HepG2 (cell line): ENCODE results near the gene RCBTB1. TPM values are rescaled to one million over a fixed set of nuclear protein-coding genes. Genes with fewer than 3 reads are reported as not detected.
"Not testable (repeated sequence)": the region's sequence is repeated elsewhere in the genome, so short reads cannot be mapped to it uniquely, and the experiment has no call there.

Source experiments
- ATAC-seq: fragments of 200-7000 bp; cut with Tn5 transposase; 3 replicates; pipeline ENCODE4 v1.9.1; 2020; ENCODE audit warnings: mild to moderate bottlenecking, moderate library complexity
- BruUV-seq: library from RNA; stranded (reverse); fragments of 400-500 nt; replicated peaks from 2 replicates; lab custom pipeline; 2021; lab: Mats Ljungman, UMichigan
- CTCF ChIA-PET: fragments of 300-600 bp; formaldehyde crosslinking; extraction: SDS; loops from one replicate; lab custom pipeline; 2021; ENCODE audit warnings: low total read pairs, inconsistent platforms, low intra/inter-chr PET ratio; lab: Yijun Ruan, JAX
- POLR2A ChIA-PET: fragments of 350-600 bp; sonication (Branson Sonifier 250); formaldehyde crosslinking; loops from one replicate; lab custom pipeline; 2020; ENCODE audit warnings: antibody characterized with exemption, inconsistent platforms; lab: Yijun Ruan, JAX
- DNase-seq: peaks from one replicate; pipeline ENCODE4 v3.0.0-alpha.2; 2015; ENCODE audit warnings: low spot score
- FAIRE-seq: peaks from 3 replicates; lab custom pipeline; 2011; peaks lifted over from hg19 to GRCh38; lab: Jason Lieb, UNC
- H2AFZ ChIP-seq: one replicate; pipeline ENCODE4 v1.6.1; 2011; ENCODE audit warnings: low read length, inconsistent platforms
- H3K27ac ChIP-seq: fragments of 300-600 bp; 3 replicates; pipeline ENCODE4 v1.8.0; 2011; ENCODE audit warnings: mixed run types, mild to moderate bottlenecking, mixed read lengths, low read length, inconsistent platforms; ENCODE audit not compliant: insufficient read depth; ENCODE audit errors: extremely low read length
- H3K27me3 ChIP-seq, 2 experiments: fragments of 200-600 bp in 1 of 2; 2 replicates in 1 of 2; 3 replicates in 1 of 2; pipeline versions ENCODE4 v1.6.0 to v1.8.0; 2011; ENCODE audit warnings: low read length in 2 of 2, mild to moderate bottlenecking in 2 of 2, moderate library complexity in 2 of 2, inconsistent platforms in 1 of 2; ENCODE audit not compliant: insufficient read depth in 2 of 2, control insufficient read depth in 1 of 2
- H3K36me3 ChIP-seq, 2 experiments: fragments of 200-600 bp in 1 of 2; replicated peaks in 1 of 2; 2 replicates in 1 of 2; 3 replicates in 1 of 2; pipeline versions ENCODE4 v1.5.1 to v1.8.0; 2011; ENCODE audit warnings: low read length in 2 of 2, inconsistent platforms in 1 of 2; ENCODE audit not compliant: insufficient read depth in 2 of 2, control insufficient read depth in 1 of 2
- H3K4me1 ChIP-seq: 2 replicates; pipeline ENCODE4 v1.5.1; 2012; ENCODE audit warnings: low read length, inconsistent platforms; ENCODE audit not compliant: insufficient read depth
- H3K4me2 ChIP-seq: 2 replicates; pipeline ENCODE4 v1.6.0; 2011; ENCODE audit warnings: low read depth, low read length, inconsistent platforms
- H3K4me3 ChIP-seq, 3 experiments: fragments of 200-600 bp in 1 of 3; sonication (generic), shearing (Covaris generic) in 1 of 3; replicated peaks in 1 of 3; 2 replicates each; pipeline ENCODE4 v1.5.1; 2011 to 2016; ENCODE audit warnings: low read length in 3 of 3, inconsistent platforms in 2 of 3, low read depth in 2 of 3, mild to moderate bottlenecking in 2 of 3, control low read depth in 1 of 3, mixed read lengths in 1 of 3; ENCODE audit not compliant: insufficient read depth in 1 of 3
- H3K79me2 ChIP-seq: one replicate; pipeline ENCODE4 v1.6.1; 2011; ENCODE audit warnings: low read length, inconsistent platforms; ENCODE audit not compliant: insufficient read depth
- H3K9ac ChIP-seq: 2 replicates; pipeline ENCODE4 v1.6.0; 2011; ENCODE audit warnings: mild to moderate bottlenecking, low read depth, low read length, inconsistent platforms; ENCODE audit not compliant: insufficient read depth
- H3K9me3 ChIP-seq: 2 replicates; pipeline ENCODE4 v1.5.1; 2012; ENCODE audit warnings: mild to moderate bottlenecking, low read length
- H4K20me1 ChIP-seq: 2 replicates; pipeline ENCODE4 v1.6.0; 2011; ENCODE audit warnings: inconsistent platforms, mild to moderate bottlenecking, low read length, moderate library complexity; ENCODE audit not compliant: insufficient read depth
- ETS1 ChIP-seq: sonication (generic); formaldehyde crosslinking; IDR thresholded peaks from 2 replicates; pipeline ENCODE4 v1.4.0; 2020; ENCODE audit warnings: missing genetic modification reagents
- HNRNPL ChIP-seq: fragments of 200-400 bp; formaldehyde crosslinking; IDR thresholded peaks from 2 replicates; pipeline ENCODE4 v1.6.1; 2017; ENCODE audit warnings: mild to moderate bottlenecking, low read depth, low read length
- MED8 ChIP-seq: sonication (generic); formaldehyde crosslinking; IDR thresholded peaks from 2 replicates; pipeline ENCODE4 v1.8.1; 2023; ENCODE audit warnings: mild to moderate bottlenecking, missing genetic modification reagents; ENCODE audit not compliant: insufficient replicate concordance
- THAP11 ChIP-seq: IDR thresholded peaks from 2 replicates; pipeline ENCODE4 v1.6.1; 2016; ENCODE audit warnings: missing biosample characterization, missing genetic modification reagents
- ZNF720 ChIP-seq: sonication (generic); formaldehyde crosslinking; IDR thresholded peaks from 2 replicates; pipeline ENCODE4 v1.4.0; 2020; ENCODE audit warnings: missing genetic modification reagents
- ZSCAN12 ChIP-seq: sonication (generic); formaldehyde crosslinking; IDR thresholded peaks from 2 replicates; pipeline ENCODE4 v1.9.0; 2021; ENCODE audit warnings: mild to moderate bottlenecking, missing genetic modification reagents
- WGBS: methylation state at CpG from one replicate; pipeline ENCODE4 v1.1.6; 2017; ENCODE audit warnings: low lambda C conversion rate; 5-methylcytosine and 5-hydroxymethylcytosine counted together
- in situ Hi-C: cut with HindIII; loops from 2 replicates; pipeline ENCODE4 v1.10.0; 2017; ENCODE audit warnings: low pct_unique_long_range_greater_than_20kb; ENCODE audit not compliant: extremely low pct_ligation_motif_present
- intact Hi-C: fragments of 100-400 bp; cut with micrococcal nuclease; formaldehyde crosslinking; loops from one replicate; pipeline ENCODE4 v1.10.0; 2022; ENCODE audit not compliant: unreplicated experiment
- polyA plus RNA-seq, 8 experiments: library from polyadenylated mRNA; depleted of rRNA in 3 of 8; stranded (reverse) in 7 of 8; unstranded in 1 of 8; fragments of >200 nt; fragmentation: Illumina TruSeq in 4 of 8; extraction: Trizol in 4 of 8; gene quantifications; 2 replicates each; pipeline versions ENCODE4 v1.2.1 to v1.2.3, GENCODE V29; 2011 to 2016; ENCODE audit warnings: low read depth in 4 of 8, missing spikeins in 1 of 8, mixed read lengths in 1 of 8; ENCODE audit not compliant: insufficient read depth in 1 of 8
- total RNA-seq, 5 experiments: library from RNA; depleted of rRNA; stranded (reverse); fragments of >200 nt; fragmentation: Illumina TruSeq; extraction: Trizol; gene quantifications; 2 replicates each; pipeline ENCODE4 v1.2.3, GENCODE V29; 2016; ENCODE audit warnings: low read depth in 1 of 5

Gene RCBTB1
- total and polyA plus RNA-seq, 2 of the 13 experiments (the other 11 are each of a cell fraction or from before 2014, with no cell fraction given) = 13.4 to 21.6 TPM

GRCh38 chr13:49566461-49566860 is 18.9 kb downstream of the RCBTB1 start:
- no TSS peak for BruUV-seq
- Histone ChIP-seq H3K27ac (no peak overlapping the region), H3K9ac (no peak overlapping the region), H3K4me3 (no peak overlapping the region), H4K20me1 (no peaks in the 10 kb centered on the region), H3K36me3 (peaks cover 5 to 9% of the 10 kb centered on the region in 2 experiments; a peak in 3 of 5 replicates), H3K79me2 (no peaks in the 10 kb centered on the region), H3K9me3 (no peaks in the 10 kb centered on the region), H3K4me2 (no peak overlapping the region), H3K4me1 (no peaks in the 10 kb centered on the region; the same call in 1 of the 2 replicates), H2AFZ (no peak overlapping the region), H3K27me3 (no peaks in the 10 kb centered on the region)
- DNase-seq (no peak), ATAC-seq (no peak), FAIRE-seq (no peak)
- POLR2A ChIA-PET = interaction anchor here (1.0 kb wide), 1 partner anchor 9 kb away, joined by 3 read pairs; no protein-coding TSS in a partner anchor
- CTCF ChIA-PET = no interaction called here
- WGBS = 97% methylated on average over 4 of the region's 4 CpGs
- in situ Hi-C loops = no loop called here
- TF ChIP-seq ZSCAN12 (CRISPR knock-in tag) (no peak), HNRNPL (no peak), MED8 (CRISPR knock-in tag) (no peak), ETS1 (CRISPR knock-in tag) (no peak), THAP11 (no peak), ZNF720 (no peak)
- intact Hi-C loops = no loop called here

- H3K4me3 ChIP-seq, H3K9ac ChIP-seq, H4K20me1 ChIP-seq, H2AFZ ChIP-seq, ATAC-seq, in situ Hi-C loops, H3K27ac ChIP-seq, FAIRE-seq, BruUV-seq, H3K4me2 ChIP-seq, H3K36me3 ChIP-seq, H3K79me2 ChIP-seq, DNase-seq, POLR2A ChIA-PET, CTCF ChIA-PET, H3K9me3 ChIP-seq, H3K4me1 ChIP-seq, H3K27me3 ChIP-seq, intact Hi-C loops: not testable (repeated sequence)
- 92% methylated on average over 18 of the region's 25 CpGs for WGBS
Measured at GRCh38 chr13:49565461-49565860, 19.9 kb downstream of the RCBTB1 start.
